Loucy (cell line): Measurements from ENCODE around the gene MECR.

Experiments used
- H2AFZ ChIP-seq: fragments of 200-600 bp; sonication (generic); 2 replicates; pipeline ENCODE4 v1.6.0; 2016; ENCODE audit warnings: antibody characterized with exemption, mild to moderate bottlenecking, low read length, moderate library complexity
- H3F3A ChIP-seq: fragments of 200-600 bp; 2 replicates; pipeline ENCODE4 v1.6.0; 2016; ENCODE audit warnings: antibody characterized with exemption, low read depth, mild to moderate bottlenecking
- H3K27me3 ChIP-seq: fragments of 200-600 bp; sonication (generic); 2 replicates; pipeline ENCODE4 v1.6.1; 2014; ENCODE audit warnings: low read length, mild to moderate bottlenecking; ENCODE audit not compliant: insufficient read depth, poor library complexity, severe bottlenecking
- H3K36me3 ChIP-seq: fragments of 200-600 bp; sonication (generic); 2 replicates; pipeline ENCODE4 v1.6.1; 2016; ENCODE audit warnings: low read length; ENCODE audit not compliant: insufficient read depth
- H3K4me1 ChIP-seq: fragments of 200-600 bp; sonication (generic); 2 replicates; pipeline ENCODE4 v1.5.1; 2014; ENCODE audit warnings: low read length, mild to moderate bottlenecking; ENCODE audit not compliant: insufficient read depth, poor library complexity, severe bottlenecking
- H3K4me2 ChIP-seq: fragments of 200-600 bp; sonication (generic); 2 replicates; pipeline ENCODE4 v1.6.0; 2014; ENCODE audit warnings: antibody characterized with exemption, low read length, low read depth, mild to moderate bottlenecking; ENCODE audit not compliant: poor library complexity, severe bottlenecking
- H3K4me3 ChIP-seq: fragments of 200-600 bp; sonication (generic); 2 replicates; pipeline ENCODE4 v1.5.1; 2014; ENCODE audit warnings: low read length, mild to moderate bottlenecking, mixed read lengths; ENCODE audit not compliant: poor library complexity, severe bottlenecking
- H3K79me2 ChIP-seq: fragments of 200-600 bp; sonication (generic); 2 replicates; pipeline ENCODE4 v1.6.1; 2014; ENCODE audit warnings: low read length; ENCODE audit not compliant: insufficient read depth
- H3K9ac ChIP-seq: fragments of 200-600 bp; sonication (generic); 2 replicates; pipeline ENCODE4 v1.6.0; 2014; ENCODE audit warnings: mild to moderate bottlenecking, low read depth, low read length, moderate library complexity; ENCODE audit not compliant: poor library complexity, severe bottlenecking
- H3K9me2 ChIP-seq: fragments of 200-600 bp; sonication (generic); replicated peaks from 2 replicates; pipeline ENCODE4 v1.6.1; 2016; ENCODE audit warnings: low read depth, low read length, mixed read lengths
- H3K9me3 ChIP-seq: fragments of 200-600 bp; sonication (generic); 2 replicates; pipeline ENCODE4 v1.6.1; 2014; ENCODE audit warnings: mild to moderate bottlenecking, antibody characterized with exemption, low read length, low read depth; ENCODE audit not compliant: insufficient read depth
- H4K20me1 ChIP-seq: fragments of 200-600 bp; sonication (generic); 2 replicates; pipeline ENCODE4 v1.6.0; 2014; ENCODE audit warnings: antibody characterized with exemption, low read length, mild to moderate bottlenecking; ENCODE audit not compliant: insufficient read depth, poor library complexity, severe bottlenecking
- CTCF ChIP-seq: fragments of 200-600 bp; sonication (generic); conservative IDR thresholded peaks from 2 replicates; pipeline ENCODE4 v1.5.1; 2014; ENCODE audit warnings: mild to moderate bottlenecking, antibody characterized with exemption, low read length
- EZH2phosphoT487 ChIP-seq: fragments of 200-600 bp; IDR thresholded peaks from 2 replicates; pipeline ENCODE4 v1.6.1; 2018; ENCODE audit warnings: antibody characterized with exemption, mild to moderate bottlenecking, moderate library complexity, borderline replicate concordance

Gene MECR

GRCh38 chr1:29249951-29250581 lies 19.3 kb upstream of the MECR start:
- no peak for TF ChIP-seq EZH2phosphoT487
- no peak for TF ChIP-seq CTCF
- H3K4me1 ChIP-seq = no peaks in the 10 kb centered on the region
- no peaks in the 10 kb centered on the region for H3K9me2 ChIP-seq
- H4K20me1 ChIP-seq = no peaks in the 10 kb centered on the region
- H3K4me2 ChIP-seq = no peak overlapping the region
- no peak overlapping the region for H2AFZ ChIP-seq
- no peaks in the 10 kb centered on the region for H3K79me2 ChIP-seq
- H3K4me3 ChIP-seq = no peak overlapping the region
- H3K36me3 ChIP-seq = no peaks in the 10 kb centered on the region
- H3K27me3 ChIP-seq = no peaks in the 10 kb centered on the region
- H3K9ac ChIP-seq = no peak overlapping the region
- H3K9me3 ChIP-seq = no peaks in the 10 kb centered on the region
- H3F3A ChIP-seq = no peaks in the 10 kb centered on the region

- Histone ChIP-seq H3K9me2 (no peaks in the 10 kb centered on the region), H3K4me2 (no peak overlapping the region), H3F3A (no peaks in the 10 kb centered on the region), H2AFZ (no peak overlapping the region), H4K20me1 (no peaks in the 10 kb centered on the region), H3K36me3 (no peaks in the 10 kb centered on the region), H3K27me3 (no peaks in the 10 kb centered on the region), H3K9ac (no peak overlapping the region), H3K4me1 (no peaks in the 10 kb centered on the region), H3K4me3 (no peak overlapping the region), H3K9me3 (no peaks in the 10 kb centered on the region), H3K79me2 (no peaks in the 10 kb centered on the region)
- TF ChIP-seq EZH2phosphoT487 (no peak), CTCF (no peak)
These were observed 18.5 kb upstream of the MECR start for GRCh38 chr1:29249170-29249691.

GRCh38 chr1:29248409-29248808 lies 17.7 kb upstream of the MECR start:
- no peaks in the 10 kb centered on the region for H3K4me1 ChIP-seq
- H3K9ac ChIP-seq = no peak overlapping the region
- no peaks in the 10 kb centered on the region for H3K9me3 ChIP-seq
- no peaks in the 10 kb centered on the region for H3K79me2 ChIP-seq
- H3K27me3 ChIP-seq = no peaks in the 10 kb centered on the region
- H3K4me3 ChIP-seq = no peak overlapping the region
- H3K4me2 ChIP-seq = no peak overlapping the region
- no peaks in the 10 kb centered on the region for H3F3A ChIP-seq
- no peaks in the 10 kb centered on the region for H3K36me3 ChIP-seq
- H2AFZ ChIP-seq = no peak overlapping the region
- TF ChIP-seq EZH2phosphoT487 = no peak
- TF ChIP-seq CTCF = no peak
- no peaks in the 10 kb centered on the region for H4K20me1 ChIP-seq
- H3K9me2 ChIP-seq = no peaks in the 10 kb centered on the region
